Neural cell (in vitro differentiated cells): ENCODE data around the gene SLC44A1. TPM values are rescaled to one million over a fixed set of nuclear protein-coding genes. Genes with fewer than 3 reads are reported as not detected.

Experiments
- H2AFZ ChIP-seq: fragments of 200-600, 300-800 bp; sonication (generic), shearing (Covaris generic); 2 replicates; pipeline ENCODE4 v1.6.0; 2014; ENCODE audit warnings: low read depth, mild to moderate bottlenecking, antibody characterized with exemption, low read length, moderate library complexity
- H3F3A ChIP-seq: fragments of 200-600 bp; shearing (Covaris generic); 2 replicates; pipeline ENCODE4 v1.6.1; 2016; ENCODE audit warnings: mild to moderate bottlenecking, moderate library complexity, mixed read lengths, antibody characterized with exemption, low read length; ENCODE audit not compliant: insufficient read depth, poor library complexity, severe bottlenecking
- H3K27ac ChIP-seq: fragments of 200-600, 300-800 bp; sonication (generic), shearing (Covaris generic); 2 replicates; pipeline ENCODE4 v1.5.1; 2014; ENCODE audit warnings: mild to moderate bottlenecking, low read length, moderate library complexity
- H3K27me3 ChIP-seq: fragments of 300-800, 200-600 bp; sonication (generic), shearing (Covaris generic); 2 replicates; pipeline ENCODE4 v1.6.0; 2014; ENCODE audit warnings: mild to moderate bottlenecking, low read depth, low read length, moderate library complexity; ENCODE audit not compliant: insufficient read depth
- H3K36me3 ChIP-seq: fragments of 300-800, 200-600 bp; sonication (generic), shearing (Covaris generic); 2 replicates; pipeline ENCODE4 v1.5.1; 2014; ENCODE audit warnings: mild to moderate bottlenecking, antibody characterized with exemption, low read length, moderate library complexity; ENCODE audit not compliant: insufficient read depth
- H3K4me2 ChIP-seq: fragments of 300-800, 200-600 bp; sonication (generic), shearing (Covaris generic); 2 replicates; pipeline ENCODE4 v1.6.0; 2014; ENCODE audit warnings: mild to moderate bottlenecking, low read length
- H3K4me3 ChIP-seq: fragments of 300-800, 200-600 bp; sonication (generic), shearing (Covaris generic); 2 replicates; pipeline ENCODE4 v1.5.1; 2014; ENCODE audit warnings: mild to moderate bottlenecking, low read length, moderate library complexity
- H3K79me2 ChIP-seq: fragments of 200-600 bp; shearing (Covaris generic); replicated peaks from 2 replicates; pipeline ENCODE4 v1.6.0; 2014; ENCODE audit warnings: mild to moderate bottlenecking, low read length, moderate library complexity; ENCODE audit not compliant: insufficient read depth
- H3K9ac ChIP-seq: fragments of 300-800, 200-600 bp; sonication (generic), shearing (Covaris generic); 2 replicates; pipeline ENCODE4 v1.6.1; 2016; ENCODE audit warnings: mild to moderate bottlenecking, low read length, mixed read lengths
- H3K9me2 ChIP-seq: fragments of 200-600 bp; shearing (Covaris generic); 2 replicates; pipeline ENCODE4 v1.6.1; 2016; ENCODE audit warnings: mild to moderate bottlenecking, low read length, mixed read lengths; ENCODE audit not compliant: insufficient read depth
- H3K9me3 ChIP-seq: fragments of 200-600, 300-800 bp; sonication (generic), shearing (Covaris generic); 2 replicates; pipeline ENCODE4 v1.6.1; 2016; ENCODE audit warnings: mild to moderate bottlenecking, mixed run types, low read length, moderate library complexity, mixed read lengths
- H4K20me1 ChIP-seq: fragments of 200-600 bp; shearing (Covaris generic); 2 replicates; pipeline ENCODE4 v1.6.1; 2016; ENCODE audit warnings: mild to moderate bottlenecking, mixed run types; ENCODE audit not compliant: insufficient read depth
- CTCF ChIP-seq: fragments of 450-650 bp; IDR thresholded peaks from 2 replicates; pipeline ENCODE4 v1.5.1; 2014; ENCODE audit warnings: antibody characterized with exemption, mild to moderate bottlenecking, moderate library complexity; ENCODE audit not compliant: poor library complexity, severe bottlenecking
- EP300 ChIP-seq: fragments of 450-650 bp; conservative IDR thresholded peaks from 2 replicates; pipeline ENCODE4 v1.6.1; 2014; ENCODE audit warnings: antibody characterized with exemption, mild to moderate bottlenecking, moderate library complexity; ENCODE audit not compliant: poor library complexity, severe bottlenecking
- EZH2 ChIP-seq: fragments of 200-600, 300-800 bp; shearing (Covaris generic), sonication (generic); IDR thresholded peaks from 2 replicates; pipeline ENCODE4 v1.6.1; 2014; ENCODE audit warnings: antibody characterized with exemption, low read length, borderline replicate concordance, mild to moderate bottlenecking; ENCODE audit not compliant: insufficient read depth, poor library complexity, severe bottlenecking
- MXI1 ChIP-seq: fragments of 450-650 bp; conservative IDR thresholded peaks from 2 replicates; pipeline ENCODE4 v1.6.1; 2014; ENCODE audit warnings: antibody characterized with exemption, mild to moderate bottlenecking; ENCODE audit not compliant: poor library complexity, severe bottlenecking
- POLR2AphosphoS5 ChIP-seq: IDR thresholded peaks from 2 replicates; pipeline ENCODE4 v1.6.1; 2012
- RAD21 ChIP-seq: fragments of 450-650 bp; conservative IDR thresholded peaks from 2 replicates; pipeline ENCODE4 v1.6.1; 2014; ENCODE audit warnings: antibody characterized with exemption, mild to moderate bottlenecking, moderate library complexity
- REST ChIP-seq: IDR thresholded peaks from 2 replicates; pipeline ENCODE4 v1.6.1; 2012; ENCODE audit warnings: borderline replicate concordance
- SMC3 ChIP-seq: fragments of 450-650 bp; conservative IDR thresholded peaks from 2 replicates; pipeline ENCODE4 v1.6.1; 2014; ENCODE audit warnings: antibody characterized with exemption, mild to moderate bottlenecking, moderate library complexity; ENCODE audit not compliant: poor library complexity
- TAF1 ChIP-seq: IDR thresholded peaks from 2 replicates; pipeline ENCODE4 v1.6.1; 2012; ENCODE audit warnings: low read depth
- polyA plus RNA-seq: library from polyadenylated mRNA; depleted of rRNA; stranded (reverse); fragments of >200 nt; gene quantifications from 2 replicates; pipeline ENCODE4 v1.2.3, GENCODE V29; 2014

The SLC44A1 gene
- polyA plus RNA-seq, 1 donor from 2014 or later: 3.9 TPM

- Histone ChIP-seq H3K9ac (peak overlapping the region; percentile 79), H3K36me3 (no peaks in the 10 kb centered on the region), H3K27me3 (no peaks in the 10 kb centered on the region), H2AFZ (peak overlapping the region; percentile 98), H3K4me3 (peak overlapping the region; percentile 77), H3K4me2 (peak overlapping the region; percentile 25), H3K9me2 (no peaks in the 10 kb centered on the region), H3K27ac (peak overlapping the region; percentile 74), H4K20me1 (no peaks in the 10 kb centered on the region), H3F3A (no peaks in the 10 kb centered on the region), H3K9me3 (no peaks in the 10 kb centered on the region), H3K79me2 (peaks cover 39% of the 10 kb centered on the region)
- TF ChIP-seq SMC3: no peak
- TF ChIP-seq REST: no peak
- no peak for TF ChIP-seq EZH2
- no peak for TF ChIP-seq RAD21
- TF ChIP-seq MXI1: no peak
- TF ChIP-seq TAF1: no peak
- TF ChIP-seq POLR2AphosphoS5: no peak
- no peak for TF ChIP-seq CTCF
- TF ChIP-seq EP300: no peak
These were observed 202.9 kb downstream of the SLC44A1 start for GRCh38 chr9:105447386-105447813.

GRCh38 chr9:105447814-105448812 is 203.7 kb downstream of the SLC44A1 start, which contains the start of gene FSD1L:
FSD1L (plus strand) TSS chr9:105448034; CDS start chr9:105448221, 187 bp downstream.
- peak within 1 kb of the TSS; percentile 74 for H3K27ac ChIP-seq
- H3F3A ChIP-seq: no peaks in the 10 kb centered on the region
- H3K9me3 ChIP-seq: no peaks in the 10 kb centered on the region
- H4K20me1 ChIP-seq: no peaks in the 10 kb centered on the region
- peak within 1 kb of the TSS; percentile 98 for H2AFZ ChIP-seq
- no peaks in the 10 kb centered on the region for H3K36me3 ChIP-seq
- H3K4me2 ChIP-seq: peak within 1 kb of the TSS; percentile 53
- H3K9ac ChIP-seq: peak within 1 kb of the TSS; percentile 79
- peak within 1 kb of the TSS; percentile 77 for H3K4me3 ChIP-seq
- H3K27me3 ChIP-seq: no peaks in the 10 kb centered on the region
- peaks cover 45% of the 10 kb centered on the region for H3K79me2 ChIP-seq
- peak; percentile 65 for TF ChIP-seq CTCF
- TF ChIP-seq TAF1: peak; percentile 70
- TF ChIP-seq EZH2: no peak
- TF ChIP-seq RAD21: peak; percentile 35
- TF ChIP-seq POLR2AphosphoS5: peak; percentile 92
- TF ChIP-seq MXI1: peak; percentile 88
- TF ChIP-seq SMC3: peak; percentile 34
- peak; percentile 32 for TF ChIP-seq EP300
- TF ChIP-seq REST: peak; percentile 54
- H3K9me2 ChIP-seq: no peaks in the 10 kb centered on the region
